ENCODE data around the gene SATB2. TPM values are rescaled to one million over a fixed set of nuclear protein-coding genes. Genes with fewer than 3 reads are reported as not detected.

The SATB2 gene
- total and polyA plus RNA-seq, 2 experiments from 2014 or later = 1.6 to 6.0 TPM

- TF ChIP-seq, protein P1, sequence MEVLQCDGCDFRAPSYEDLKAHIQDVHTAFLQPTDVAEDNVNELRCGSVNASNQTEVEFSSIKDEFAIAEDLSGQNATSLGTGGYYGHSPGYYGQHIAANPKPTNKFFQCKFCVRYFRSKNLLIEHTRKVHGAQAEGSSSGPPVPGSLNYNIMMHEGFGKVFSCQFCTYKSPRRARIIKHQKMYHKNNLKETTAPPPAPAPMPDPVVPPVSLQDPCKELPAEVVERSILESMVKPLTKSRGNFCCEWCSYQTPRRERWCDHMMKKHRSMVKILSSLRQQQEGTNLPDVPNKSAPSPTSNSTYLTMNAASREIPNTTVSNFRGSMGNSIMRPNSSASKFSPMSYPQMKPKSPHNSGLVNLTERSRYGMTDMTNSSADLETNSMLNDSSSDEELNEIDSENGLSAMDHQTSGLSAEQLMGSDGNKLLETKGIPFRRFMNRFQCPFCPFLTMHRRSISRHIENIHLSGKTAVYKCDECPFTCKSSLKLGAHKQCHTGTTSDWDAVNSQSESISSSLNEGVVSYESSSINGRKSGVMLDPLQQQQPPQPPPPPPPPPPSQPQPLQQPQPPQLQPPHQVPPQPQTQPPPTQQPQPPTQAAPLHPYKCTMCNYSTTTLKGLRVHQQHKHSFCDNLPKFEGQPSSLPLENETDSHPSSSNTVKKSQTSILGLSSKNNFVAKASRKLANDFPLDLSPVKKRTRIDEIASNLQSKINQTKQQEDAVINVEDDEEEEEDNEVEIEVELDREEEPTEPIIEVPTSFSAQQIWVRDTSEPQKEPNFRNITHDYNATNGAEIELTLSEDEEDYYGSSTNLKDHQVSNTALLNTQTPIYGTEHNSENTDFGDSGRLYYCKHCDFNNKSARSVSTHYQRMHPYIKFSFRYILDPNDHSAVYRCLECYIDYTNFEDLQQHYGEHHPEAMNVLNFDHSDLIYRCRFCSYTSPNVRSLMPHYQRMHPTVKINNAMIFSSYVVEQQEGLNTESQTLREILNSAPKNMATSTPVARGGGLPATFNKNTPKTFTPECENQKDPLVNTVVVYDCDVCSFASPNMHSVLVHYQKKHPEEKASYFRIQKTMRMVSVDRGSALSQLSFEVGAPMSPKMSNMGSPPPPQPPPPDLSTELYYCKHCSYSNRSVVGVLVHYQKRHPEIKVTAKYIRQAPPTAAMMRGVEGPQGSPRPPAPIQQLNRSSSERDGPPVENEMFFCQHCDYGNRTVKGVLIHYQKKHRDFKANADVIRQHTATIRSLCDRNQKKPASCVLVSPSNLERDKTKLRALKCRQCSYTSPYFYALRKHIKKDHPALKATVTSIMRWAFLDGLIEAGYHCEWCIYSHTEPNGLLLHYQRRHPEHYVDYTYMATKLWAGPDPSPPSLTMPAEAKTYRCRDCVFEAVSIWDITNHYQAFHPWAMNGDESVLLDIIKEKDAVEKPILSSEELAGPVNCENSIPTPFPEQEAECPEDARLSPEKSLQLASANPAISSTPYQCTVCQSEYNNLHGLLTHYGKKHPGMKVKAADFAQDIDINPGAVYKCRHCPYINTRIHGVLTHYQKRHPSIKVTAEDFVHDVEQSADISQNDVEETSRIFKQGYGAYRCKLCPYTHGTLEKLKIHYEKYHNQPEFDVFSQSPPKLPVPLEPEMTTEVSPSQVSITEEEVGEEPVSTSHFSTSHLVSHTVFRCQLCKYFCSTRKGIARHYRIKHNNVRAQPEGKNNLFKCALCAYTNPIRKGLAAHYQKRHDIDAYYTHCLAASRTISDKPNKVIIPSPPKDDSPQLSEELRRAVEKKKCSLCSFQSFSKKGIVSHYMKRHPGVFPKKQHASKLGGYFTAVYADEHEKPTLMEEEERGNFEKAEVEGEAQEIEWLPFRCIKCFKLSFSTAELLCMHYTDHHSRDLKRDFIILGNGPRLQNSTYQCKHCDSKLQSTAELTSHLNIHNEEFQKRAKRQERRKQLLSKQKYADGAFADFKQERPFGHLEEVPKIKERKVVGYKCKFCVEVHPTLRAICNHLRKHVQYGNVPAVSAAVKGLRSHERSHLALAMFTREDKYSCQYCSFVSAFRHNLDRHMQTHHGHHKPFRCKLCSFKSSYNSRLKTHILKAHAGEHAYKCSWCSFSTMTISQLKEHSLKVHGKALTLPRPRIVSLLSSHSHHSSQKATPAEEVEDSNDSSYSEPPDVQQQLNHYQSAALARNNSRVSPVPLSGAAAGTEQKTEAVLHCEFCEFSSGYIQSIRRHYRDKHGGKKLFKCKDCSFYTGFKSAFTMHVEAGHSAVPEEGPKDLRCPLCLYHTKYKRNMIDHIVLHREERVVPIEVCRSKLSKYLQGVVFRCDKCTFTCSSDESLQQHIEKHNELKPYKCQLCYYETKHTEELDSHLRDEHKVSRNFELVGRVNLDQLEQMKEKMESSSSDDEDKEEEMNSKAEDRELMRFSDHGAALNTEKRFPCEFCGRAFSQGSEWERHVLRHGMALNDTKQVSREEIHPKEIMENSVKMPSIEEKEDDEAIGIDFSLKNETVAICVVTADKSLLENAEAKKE (CRISPR knock-in tag; IDR thresholded peaks at IDR 0.05) = no peak
- TF ChIP-seq, protein P2, sequence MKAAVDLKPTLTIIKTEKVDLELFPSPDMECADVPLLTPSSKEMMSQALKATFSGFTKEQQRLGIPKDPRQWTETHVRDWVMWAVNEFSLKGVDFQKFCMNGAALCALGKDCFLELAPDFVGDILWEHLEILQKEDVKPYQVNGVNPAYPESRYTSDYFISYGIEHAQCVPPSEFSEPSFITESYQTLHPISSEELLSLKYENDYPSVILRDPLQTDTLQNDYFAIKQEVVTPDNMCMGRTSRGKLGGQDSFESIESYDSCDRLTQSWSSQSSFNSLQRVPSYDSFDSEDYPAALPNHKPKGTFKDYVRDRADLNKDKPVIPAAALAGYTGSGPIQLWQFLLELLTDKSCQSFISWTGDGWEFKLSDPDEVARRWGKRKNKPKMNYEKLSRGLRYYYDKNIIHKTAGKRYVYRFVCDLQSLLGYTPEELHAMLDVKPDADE (IDR thresholded peaks at IDR 0.05) = no peak
- TF ChIP-seq JUNB (IDR thresholded peaks at IDR 0.05; ENCODE audit: unreplicated experiment) (no peak), STAT1 (IDR thresholded peaks at IDR 0.05; ENCODE audit: unreplicated experiment) (no peak)
Measured at GRCh38 chr2:199356412-199356811, 101.3 kb downstream of the SATB2 start (continued).

DNA sequence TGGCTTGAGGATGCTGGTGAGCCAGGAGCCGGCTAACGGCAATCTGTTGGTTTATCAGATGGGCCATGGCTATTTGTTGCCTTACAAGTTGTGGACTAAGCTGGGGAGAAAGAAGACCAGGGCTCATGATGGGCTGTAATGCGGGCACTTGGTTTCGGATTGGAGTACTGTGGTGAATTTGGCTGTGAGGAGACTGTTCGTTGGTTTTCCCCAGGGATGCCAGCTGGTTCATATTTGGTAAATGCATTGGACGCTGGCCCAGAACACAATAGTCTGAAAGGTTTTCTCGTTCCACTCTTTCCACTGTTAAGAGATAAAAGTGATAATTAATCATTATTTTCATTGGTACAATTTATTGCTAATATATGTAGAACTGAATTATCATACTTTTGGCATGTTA lies 108.9 kb downstream of the SATB2 start:
- Mint-ChIP-seq H3K27ac (no peak overlapping the region), H3K36me3 (ENCODE audit: low read depth) (no peaks in the 10 kb centered on the region), H3K4me3 (no peak overlapping the region), H3K4me1 (no peaks in the 10 kb centered on the region), H3K27me3 (ENCODE audit: insufficient read depth, low read depth, poor library complexity) (no peaks in the 10 kb centered on the region), H3K9me3 (no peaks in the 10 kb centered on the region)
- no peak for DNase-seq (ENCODE audit: low spot score)
- H3K36me3 ChIP-seq (ENCODE audit: insufficient read depth) = no peaks in the 10 kb centered on the region
- peaks cover 5% of the 10 kb centered on the region; the same call in 1 of the 2 replicates for H3K9me2 ChIP-seq (ENCODE audit: insufficient read depth)
- no peaks in the 10 kb centered on the region for H3K27me3 ChIP-seq (ENCODE audit: insufficient read depth)
- H3K27ac ChIP-seq (ENCODE audit: low read depth) = no peak overlapping the region
- H3F3A ChIP-seq (replicated peaks; ENCODE audit: low read depth) = no peaks in the 10 kb centered on the region
- no peaks in the 10 kb centered on the region for H3K79me2 ChIP-seq (replicated peaks; ENCODE audit: insufficient read depth)
- no peaks in the 10 kb centered on the region for H4K20me1 ChIP-seq (replicated peaks; ENCODE audit: insufficient read depth)
- no peak overlapping the region for H3K4me2 ChIP-seq
- H3K4me1 ChIP-seq (ENCODE audit: insufficient read depth) = no peaks in the 10 kb centered on the region
- no peak overlapping the region for H3K4me3 ChIP-seq
- no peak for ATAC-seq
- H2AFZ ChIP-seq = no peak overlapping the region
- no peak for TF ChIP-seq STAT1 (IDR thresholded peaks at IDR 0.05; ENCODE audit: unreplicated experiment)
- no peak for TF ChIP-seq CTCF (conservative IDR thresholded peaks at IDR 0.05; ENCODE audit: low read depth in 2 of 2)
- TF ChIP-seq REST (IDR thresholded peaks at IDR 0.05; ENCODE audit: unreplicated experiment) = no peak
- TF ChIP-seq JUNB (IDR thresholded peaks at IDR 0.05; ENCODE audit: unreplicated experiment) = no peak
- no peak for TF ChIP-seq CREB1 (CRISPR knock-in tag; IDR thresholded peaks at IDR 0.05; ENCODE audit: low read depth)
- TF ChIP-seq EZH2 (IDR thresholded peaks at IDR 0.05; ENCODE audit: low read depth, unreplicated experiment) = no peak
- no peak for TF ChIP-seq ZNF331 (CRISPR knock-in tag; IDR thresholded peaks at IDR 0.05; ENCODE audit: low read depth)
- TF ChIP-seq POLR2AphosphoS5 (IDR thresholded peaks at IDR 0.05; ENCODE audit: low read depth) = no peak
- no peak for TF ChIP-seq EZH2phosphoT487 (IDR thresholded peaks at IDR 0.05; ENCODE audit: unreplicated experiment)
- TF ChIP-seq ZNF114 (CRISPR knock-in tag; IDR thresholded peaks at IDR 0.05) = no peak
- TF ChIP-seq NANOG (IDR thresholded peaks at IDR 0.05; ENCODE audit: borderline replicate concordance) = no peak
